Loucy (cell line): ENCODE results near the gene CETN2.

Experiments used
- CTCF ChIP-seq: fragments of 200-600 bp; sonication (generic); conservative IDR thresholded peaks from 2 replicates; pipeline ENCODE4 v1.5.1; 2014; ENCODE audit warnings: mild to moderate bottlenecking, antibody characterized with exemption, low read length
- EZH2phosphoT487 ChIP-seq: fragments of 200-600 bp; IDR thresholded peaks from 2 replicates; pipeline ENCODE4 v1.6.1; 2018; ENCODE audit warnings: antibody characterized with exemption, mild to moderate bottlenecking, moderate library complexity, borderline replicate concordance

GRCh38 chrX:152806035-152806434 is 24.5 kb downstream of the CETN2 start:
- TF ChIP-seq CTCF (no peak), EZH2phosphoT487 (no peak)
